Iris pigment epithelial cell (primary cell): ENCODE data around the gene DDAH1.

Experiments used
- DNase-seq: peaks from one replicate; pipeline ENCODE4 v3.0.0-alpha.2; 2011; ENCODE audit warnings: low read depth

The DDAH1 gene

GRCh38 chr1:85303440-85304162, 161.4 kb downstream of the DDAH1 start:
- DNase-seq = no peak

- DNase-seq = no peak
Measured at GRCh38 chr1:85300140-85300539, 164.8 kb downstream of the DDAH1 start.

GRCh38 chr1:85297855-85298629, 166.9 kb downstream of the DDAH1 start:
- peak; percentile 99 for DNase-seq

GRCh38 chr1:85297538-85297854, 167.5 kb downstream of the DDAH1 start:
- DNase-seq = no peak

GRCh38 chr1:85296980-85297379, 168.0 kb downstream of the DDAH1 start:
- peak; percentile 58 for DNase-seq

- DNase-seq = no peak
Measured at GRCh38 chr1:85295654-85296053, 169.3 kb downstream of the DDAH1 start.

- peak; percentile 32 for DNase-seq
Measured at GRCh38 chr1:85295006-85295431, 169.9 kb downstream of the DDAH1 start.

- DNase-seq = no peak
Measured at GRCh38 chr1:85290826-85291225, 174.1 kb downstream of the DDAH1 start.

GRCh38 chr1:85289848-85290335, 175.1 kb downstream of the DDAH1 start:
- DNase-seq = no peak

GRCh38 chr1:85289207-85289847, 175.6 kb downstream of the DDAH1 start:
- DNase-seq = peak; percentile 97

- DNase-seq = no peak
Measured at GRCh38 chr1:85284202-85284601, 180.8 kb downstream of the DDAH1 start.

GRCh38 chr1:85283475-85284199, 181.3 kb downstream of the DDAH1 start:
- no peak for DNase-seq

GRCh38 chr1:85282424-85282823, 182.5 kb downstream of the DDAH1 start:
- DNase-seq = no peak

- no peak for DNase-seq
Measured at GRCh38 chr1:85280636-85281035, 184.3 kb downstream of the DDAH1 start.

GRCh38 chr1:85279458-85280080, 185.4 kb downstream of the DDAH1 start:
- no peak for DNase-seq

GRCh38 chr1:85278853-85279314, 186.1 kb downstream of the DDAH1 start:
- DNase-seq = peak; percentile 98

GRCh38 chr1:85277802-85278201, 187.2 kb downstream of the DDAH1 start:
- DNase-seq = no peak

GRCh38 chr1:85276978-85277639, 187.8 kb downstream of the DDAH1 start:
- no peak for DNase-seq

- peak; percentile 99 for DNase-seq
Measured at GRCh38 chr1:85276215-85276977, 188.6 kb downstream of the DDAH1 start, which contains the start of gene BCL10. TSS of gene BCL10 (minus strand) at chr1:85276632. CDS start at chr1:85276352, 280 bp downstream.

GRCh38 chr1:85275701-85276214, 189.2 kb downstream of the DDAH1 start:
- peak; percentile 31 for DNase-seq
